Ovary (tissue), 9 donors: ENCODE data around the gene BEST3. TPM values are rescaled to one million over a fixed set of nuclear protein-coding genes. Genes with fewer than 3 reads are reported as not detected.
"Not testable (repeated sequence)": the region's sequence is repeated elsewhere in the genome, so short reads cannot be mapped to it uniquely, and the experiment has no call there.

Experiments
- DNase-seq, 5 donors: peaks; one replicate each; pipeline ENCODE4 v3.0.0-alpha.2; 2019 to 2020
- H3K27ac ChIP-seq, 2 donors: fragments of 200-600 bp; one replicate each; pipeline versions ENCODE4 v1.5.1 to v1.8.0; 2019 to 2022
- H3K27me3 ChIP-seq: fragments of 200-600 bp; one replicate; pipeline ENCODE4 v1.8.0; 2022
- H3K36me3 ChIP-seq: fragments of 200-600 bp; sonication (generic); one replicate; pipeline ENCODE4 v1.5.1; 2019
- H3K4me1 ChIP-seq: one replicate; pipeline ENCODE4 v1.8.1; 2013; ENCODE audit warnings: mild to moderate bottlenecking, moderate library complexity; ENCODE audit not compliant: insufficient read depth
- H3K4me3 ChIP-seq: fragments of 200-600 bp; sonication (generic); one replicate; pipeline ENCODE4 v1.5.1; 2017
- H3K9me3 ChIP-seq, 2 donors: fragments of 200-600 bp in 1 of 2; sonication (generic) in 1 of 2; one replicate each; pipeline versions ENCODE4 v1.5.1 to v1.8.1; 2013 to 2019; ENCODE audit warnings: mild to moderate bottlenecking in 1 of 2, moderate library complexity in 1 of 2
- CTCF ChIP-seq, 3 donors: fragments of 450-650 bp in 2 of 3; fragments of 200-600 bp in 1 of 3; IDR thresholded peaks; one replicate each; pipeline versions ENCODE4 v1.5.1 to v1.8.0; 2016 to 2022; ENCODE audit warnings: antibody characterized with exemption in 3 of 3, mild to moderate bottlenecking in 1 of 3
- EP300 ChIP-seq: sonication (generic); formaldehyde crosslinking; IDR thresholded peaks from one replicate; pipeline ENCODE4 v1.6.1; 2017; ENCODE audit warnings: antibody characterized with exemption
- POLR2A ChIP-seq: fragments of 450-650 bp; IDR thresholded peaks from one replicate; pipeline ENCODE4 v1.6.1; 2017; ENCODE audit warnings: antibody characterized with exemption, mild to moderate bottlenecking, moderate library complexity
- WGBS, 3 donors: extraction: QIAGEN DNeasy Blood & Tissue Kit in 1 of 3; methylation state at CpG; one replicate each; pipeline versions ENCODE4 v1.1.5 to v1.1.7; 2013 to 2017; 5-methylcytosine and 5-hydroxymethylcytosine counted together
- intact Hi-C, 4 donors: fragments of 100-400 bp; cut with DNase I; formaldehyde crosslinking; loops; one replicate each; pipeline versions ENCODE4 v1.11.0 to v1.15.1; 2022 to 2023
- polyA plus RNA-seq, 2 donors: library from polyadenylated mRNA; stranded (reverse); fragments of 200-250 nt in 1 of 2; fragments of 350-450 nt in 1 of 2; fragmentation: Illumina TruSeq in 1 of 2; extraction: RNeasy Lipid Tissue Mini Kit (QIAGEN cat#74804) in 1 of 2; gene quantifications; one replicate each; pipeline ENCODE4 v1.2.3, GENCODE V29; 2013 to 2014
- total RNA-seq, 7 donors: library from RNA; depleted of rRNA in 2 of 7; stranded (reverse); fragments of >200 nt in 2 of 7; fragmentation: NEBNext Ultra II Directional in 3 of 7; extraction: Animal tissue kit (Norgen Biotek cat#: 25700) in 3 of 7; gene quantifications; one replicate each; pipeline versions ENCODE4 v1.1.0 to v1.2.4, GENCODE V29; 2016 to 2023
- donor health status: DM: no; HTN: no; CAD: no; lungs with moderate emphysema.
- donor health status: DM: no; HTN: no; CAD: no.
- donor health status: Bipolar disorder and iron deficiency.
- donor health status: DM: yes; HTN: yes; CAD: no.
- donor health status: DM: no; HTN: no; CAD: no.
- donor health status: DM: yes; HTN: yes; CAD: no.

BEST3 gene
- total and polyA plus RNA-seq, 9 donors: 0.10 TPM; not detected in 8

DNA sequence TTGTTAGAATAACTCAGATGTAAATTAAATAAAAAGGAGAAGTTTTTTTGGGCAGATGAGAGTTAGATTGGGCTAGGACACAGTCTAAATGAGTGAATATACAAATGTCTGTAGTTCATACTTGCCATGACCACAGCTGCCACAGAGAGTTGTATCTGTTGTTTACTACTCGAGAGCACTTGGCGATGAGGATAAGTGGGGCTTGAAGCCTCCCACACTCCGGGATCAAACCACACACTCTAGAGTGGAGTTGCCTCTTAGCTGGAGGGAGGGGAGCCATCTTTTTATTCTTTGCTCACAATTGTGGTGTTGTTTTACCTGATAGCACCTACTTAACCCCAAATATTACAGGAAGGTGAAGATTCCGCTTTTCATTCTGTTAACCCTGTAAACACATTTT lies 27.5 kb downstream of the BEST3 start:
- Histone ChIP-seq H3K4me3 (no peak overlapping the region), H3K27me3 (no peaks in the 10 kb centered on the region), H3K36me3 (no peaks in the 10 kb centered on the region), H3K9me3 (no peaks in the 10 kb centered on the region), H3K4me1 (no peaks in the 10 kb centered on the region), H3K27ac (no peak overlapping the region)
- WGBS, 3 donors: 57 to 72% (median 65%) methylated on average over 4 of the region's 4 CpGs
- no peak for TF ChIP-seq POLR2A
- TF ChIP-seq CTCF (IDR thresholded peaks at IDR 0.05): no peak
- TF ChIP-seq EP300: no peak
- intact Hi-C loops: no loop called here
- no peak for DNase-seq

GRCh38 chr12:69666798-69667197 lies 32.3 kb downstream of the BEST3 start:
- Histone ChIP-seq H3K4me1 (no peaks in the 10 kb centered on the region), H3K9me3 (no peaks in the 10 kb centered on the region), H3K4me3 (no peak overlapping the region), H3K27ac (no peak overlapping the region), H3K27me3 (no peaks in the 10 kb centered on the region), H3K36me3 (no peaks in the 10 kb centered on the region)
- 37 to 40% (median 38%) methylated on average over 2 of the region's 2 CpGs for WGBS, 3 donors
- TF ChIP-seq POLR2A (no peak), CTCF (IDR thresholded peaks at IDR 0.05) (no peak), EP300 (no peak)
- intact Hi-C loops: no loop called here
- no peak for DNase-seq

GRCh38 chr12:69664930-69665377 lies 34.1 kb downstream of the BEST3 start:
- 65 to 73% (median 70%) methylated on average over 6 of the region's 6 CpGs for WGBS, 3 donors

DNA sequence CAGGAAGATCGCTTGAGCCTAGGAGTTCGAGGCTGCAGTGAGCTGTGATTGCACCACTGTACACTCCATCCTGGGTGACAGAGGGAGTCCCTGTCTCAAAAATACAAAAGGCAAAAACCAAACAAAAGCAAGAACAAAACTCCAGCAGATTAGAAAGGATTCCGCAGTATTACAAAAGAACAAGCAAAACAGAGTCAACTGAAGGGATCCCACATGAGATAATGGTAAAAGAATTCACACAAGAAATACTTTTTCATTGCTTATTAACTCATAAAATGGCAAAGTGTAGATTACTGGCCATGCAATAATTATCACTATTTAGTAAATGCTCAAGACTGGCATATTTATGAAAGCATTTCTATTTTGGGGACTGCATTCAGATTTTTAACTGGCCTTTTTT lies 35.4 kb downstream of the BEST3 start:
- Histone ChIP-seq H3K27ac (no peak overlapping the region), H3K4me1 (no peaks in the 10 kb centered on the region), H3K27me3 (no peaks in the 10 kb centered on the region), H3K9me3 (no peaks in the 10 kb centered on the region), H3K4me3 (no peak overlapping the region), H3K36me3 (no peaks in the 10 kb centered on the region)
- no peak for DNase-seq
- intact Hi-C loops: no loop called here
- TF ChIP-seq EP300 (no peak), POLR2A (no peak), CTCF (IDR thresholded peaks at IDR 0.05) (no peak)
- 88 to 97% (median 89%) methylated on average over 3 of the region's 3 CpGs for WGBS, 3 donors

More at GRCh38 chr12:69664930-69665377, 34.1 kb downstream of the BEST3 start:
- intact Hi-C loops, H3K4me3 ChIP-seq, H3K4me1 ChIP-seq, H3K9me3 ChIP-seq, H3K27me3 ChIP-seq, DNase-seq, H3K36me3 ChIP-seq, H3K27ac ChIP-seq: not testable (repeated sequence)

- Histone ChIP-seq H3K27me3 (no peaks in the 10 kb centered on the region), H3K9me3 (no peaks in the 10 kb centered on the region), H3K36me3 (no peaks in the 10 kb centered on the region), H3K4me1 (no peaks in the 10 kb centered on the region), H3K27ac (no peak overlapping the region), H3K4me3 (no peak overlapping the region)
- DNase-seq: no peak
- TF ChIP-seq EP300 (no peak), CTCF (IDR thresholded peaks at IDR 0.05) (no peak), POLR2A (no peak)
- intact Hi-C loops: no loop called here
These were observed 36.3 kb downstream of the BEST3 start for GRCh38 chr12:69662764-69663163.
